HG03095 (cell line): ENCODE measurements around the gene SLC23A1.
A peak's percentile ranks its signal among the peaks of the same experiment; 100 is the strongest.
"Not testable (repeated sequence)": the region's sequence is repeated elsewhere in the genome, so short reads cannot be mapped to it uniquely, and the experiment has no call there.

Source experiments
- ATAC-seq: cut with Tn5 transposase; IDR thresholded peaks from one replicate; pipeline ENCODE4 v1.9.1; 2021; ENCODE audit warnings: moderate library complexity; ENCODE audit not compliant: unreplicated experiment

The SLC23A1 gene

GRCh38 chr5:139390639-139391569 lies 7.8 kb upstream of the SLC23A1 start:
- no peak for ATAC-seq

- peak; percentile 35 for ATAC-seq
Measured at GRCh38 chr5:139389701-139390638, 6.9 kb upstream of the SLC23A1 start, which contains the start of gene MZB1. Gene MZB1, minus strand, starts transcription at chr5:139389913. Its CDS starts 57 bp downstream, at chr5:139389856.

- no peak for ATAC-seq
Measured at GRCh38 chr5:139388198-139388821, 5.2 kb upstream of the SLC23A1 start.

- no peak for ATAC-seq
Measured at GRCh38 chr5:139387611-139388197, 4.6 kb upstream of the SLC23A1 start.

- not testable (repeated sequence) for ATAC-seq
Measured at GRCh38 chr5:139386956-139387355, 3.9 kb upstream of the SLC23A1 start.

- ATAC-seq = no peak
Measured at GRCh38 chr5:139386050-139386438, 2.9 kb upstream of the SLC23A1 start.

GRCh38 chr5:139385061-139386049 lies 2.3 kb upstream of the SLC23A1 start:
- no peak for ATAC-seq

- no peak for ATAC-seq
Measured at GRCh38 chr5:139384591-139385051, 1.5 kb upstream of the SLC23A1 start.

- no peak for ATAC-seq
Measured at GRCh38 chr5:139383993-139384590, 995 bp upstream of the SLC23A1 start.

GRCh38 chr5:139382807-139383206 lies 290 bp downstream of the SLC23A1 start:
- no peak for ATAC-seq

- ATAC-seq = no peak
Measured at GRCh38 chr5:139381837-139382761, 998 bp downstream of the SLC23A1 start.

- no peak for ATAC-seq
Measured at GRCh38 chr5:139379626-139380449, 3.3 kb downstream of the SLC23A1 start.

- no peak for ATAC-seq
Measured at GRCh38 chr5:139378941-139379361, 4.1 kb downstream of the SLC23A1 start.

- ATAC-seq = no peak
Measured at GRCh38 chr5:139378101-139378825, 4.8 kb downstream of the SLC23A1 start.

- ATAC-seq = no peak
Measured at GRCh38 chr5:139377226-139377625, 5.9 kb downstream of the SLC23A1 start.

- no peak for ATAC-seq
Measured at GRCh38 chr5:139376364-139376763, 6.7 kb downstream of the SLC23A1 start.
